Tibial nerve (tissue), 4 donors: ENCODE measurements around the gene DPM1. TPM values are rescaled to one million over a fixed set of nuclear protein-coding genes. Genes with fewer than 3 reads are reported as not detected.

ENCODE experiments used
- DNase-seq, 2 donors: peaks; one replicate each; pipeline ENCODE4 v3.0.0-alpha.2; 2019; ENCODE audit warnings: low spot score in 2 of 2
- H3K27ac ChIP-seq, 4 donors: fragments of 200-600 bp; sonication (generic) in 3 of 4; one replicate each; pipeline ENCODE4 v1.5.1; 2017 to 2019; ENCODE audit warnings: mild to moderate bottlenecking in 1 of 4
- H3K27me3 ChIP-seq, 2 donors: fragments of 200-600 bp; sonication (generic) in 1 of 2; one replicate each; pipeline versions ENCODE4 v1.5.1 to v1.6.0; 2017 to 2019
- H3K36me3 ChIP-seq, 3 donors: fragments of 200-600 bp; sonication (generic); one replicate each; pipeline ENCODE4 v1.5.1; 2018 to 2019
- H3K4me1 ChIP-seq, 4 donors: fragments of 200-600 bp; sonication (generic) in 3 of 4; one replicate each; pipeline ENCODE4 v1.5.1; 2017 to 2019
- H3K4me3 ChIP-seq, 4 donors: fragments of 200-600 bp; sonication (generic) in 3 of 4; one replicate each; pipeline ENCODE4 v1.5.1; 2017 to 2019; ENCODE audit warnings: mild to moderate bottlenecking in 1 of 4, moderate library complexity in 1 of 4
- H3K9me3 ChIP-seq, 4 donors: fragments of 200-600 bp; sonication (generic) in 3 of 4; one replicate each; pipeline ENCODE4 v1.5.1; 2017 to 2019
- CTCF ChIP-seq, 5 experiments: fragments of 200-600 bp in 3 of 5; fragments of 450-650 bp in 2 of 5; sonication (generic) in 3 of 5; IDR thresholded peaks; one replicate each; pipeline ENCODE4 v1.5.1; 2016 to 2019; ENCODE audit warnings: antibody characterized with exemption in 5 of 5, mild to moderate bottlenecking in 3 of 5, moderate library complexity in 2 of 5
- EP300 ChIP-seq, 2 donors: sonication (generic); formaldehyde crosslinking; IDR thresholded peaks; one replicate each; pipeline ENCODE4 v1.6.1; 2017; ENCODE audit warnings: antibody characterized with exemption in 2 of 2, mild to moderate bottlenecking in 1 of 2
- POLR2A ChIP-seq, 2 donors: fragments of 450-650 bp; IDR thresholded peaks; one replicate each; pipeline ENCODE4 v1.6.1; 2017; ENCODE audit warnings: antibody characterized with exemption in 2 of 2, mild to moderate bottlenecking in 2 of 2, moderate library complexity in 2 of 2
- WGBS, 2 donors: methylation state at CpG; one replicate each; pipeline ENCODE4 v1.1.5; 2018; 5-methylcytosine and 5-hydroxymethylcytosine counted together
- total RNA-seq, 4 donors: library from RNA; depleted of rRNA; stranded (reverse); fragments of >200 nt; gene quantifications; one replicate each; pipeline ENCODE4 v1.1.0, GENCODE V29; 2016

DPM1 gene
- total RNA-seq, 4 donors from 2014 or later, result 29.4 to 54.2 (median 42.7) TPM

GRCh38 chr20:50891138-50891537 lies 67.2 kb downstream of the DPM1 start:
- no peaks in the 10 kb centered on the region for H3K4me1 ChIP-seq
- DNase-seq, result no peak
- WGBS, 2 donors, result 79 to 85% methylated on average over 5 of the region's 5 CpGs
- no peak for TF ChIP-seq CTCF (IDR thresholded peaks at IDR 0.05)
- no peak for TF ChIP-seq POLR2A (IDR thresholded peaks at IDR 0.05)
- no peak for TF ChIP-seq EP300 (IDR thresholded peaks at IDR 0.05)
- H3K36me3 ChIP-seq, result peaks cover 0 to 88% (median 13%) of the 10 kb centered on the region in 3 donors
- H3K9me3 ChIP-seq, result no peaks in the 10 kb centered on the region
- H3K27me3 ChIP-seq, result no peaks in the 10 kb centered on the region
- no peak overlapping the region for H3K4me3 ChIP-seq
- H3K27ac ChIP-seq, result no peak overlapping the region

GRCh38 chr20:50887576-50887975 lies 70.8 kb downstream of the DPM1 start:
- TF ChIP-seq CTCF (IDR thresholded peaks at IDR 0.05) (no peak), EP300 (IDR thresholded peaks at IDR 0.05) (no peak), POLR2A (IDR thresholded peaks at IDR 0.05) (no peak)
- peaks cover 0 to 7% (median 0%) of the 10 kb centered on the region in 4 donors for H3K9me3 ChIP-seq
- WGBS, 2 donors, result 92 to 94% methylated on average over 3 of the region's 3 CpGs
- no peak overlapping the region for H3K27ac ChIP-seq
- H3K4me1 ChIP-seq, result no peaks in the 10 kb centered on the region
- no peaks in the 10 kb centered on the region for H3K27me3 ChIP-seq
- no peak overlapping the region for H3K4me3 ChIP-seq
- H3K36me3 ChIP-seq, result peaks cover 0 to 70% (median 10%) of the 10 kb centered on the region in 3 donors
- no peak for DNase-seq

- WGBS, 2 donors, result 84 to 86% methylated on average over 12 of the region's 12 CpGs
- no peak for DNase-seq
- H3K27me3 ChIP-seq, result no peaks in the 10 kb centered on the region
Measured at GRCh38 chr20:50886184-50886790, 72.0 kb downstream of the DPM1 start.

GRCh38 chr20:50885781-50886180 lies 72.6 kb downstream of the DPM1 start:
- TF ChIP-seq CTCF (IDR thresholded peaks at IDR 0.05), result no peak
- TF ChIP-seq POLR2A (IDR thresholded peaks at IDR 0.05), result no peak
- no peak for TF ChIP-seq EP300 (IDR thresholded peaks at IDR 0.05)

More at GRCh38 chr20:50886184-50886790, 72.0 kb downstream of the DPM1 start:
- Histone ChIP-seq H3K4me3 (no peak overlapping the region), H3K9me3 (peaks cover 0 to 7% (median 0%) of the 10 kb centered on the region in 4 donors), H3K36me3 (peaks cover 0 to 57% (median 10%) of the 10 kb centered on the region in 3 donors), H3K27ac (no peak overlapping the region), H3K4me1 (no peaks in the 10 kb centered on the region)
- no peak for TF ChIP-seq CTCF (IDR thresholded peaks at IDR 0.05)
- TF ChIP-seq EP300 (IDR thresholded peaks at IDR 0.05), result no peak
- no peak for TF ChIP-seq POLR2A (IDR thresholded peaks at IDR 0.05)

GRCh38 chr20:50885068-50885467 lies 73.3 kb downstream of the DPM1 start:
- Histone ChIP-seq H3K9me3 (peaks cover 0 to 7% (median 0%) of the 10 kb centered on the region in 4 donors), H3K4me1 (no peaks in the 10 kb centered on the region), H3K27ac (no peak overlapping the region), H3K27me3 (no peaks in the 10 kb centered on the region), H3K36me3 (peaks cover 0 to 49% (median 10%) of the 10 kb centered on the region in 3 donors), H3K4me3 (no peak overlapping the region)
- WGBS, 2 donors, result 77 to 78% methylated on average over 7 of the region's 7 CpGs
- TF ChIP-seq EP300 (IDR thresholded peaks at IDR 0.05), result no peak
- TF ChIP-seq POLR2A (IDR thresholded peaks at IDR 0.05), result no peak
- DNase-seq, result no peak

More at GRCh38 chr20:50885781-50886180, 72.6 kb downstream of the DPM1 start:
- peaks cover 0 to 7% (median 0%) of the 10 kb centered on the region in 4 donors for H3K9me3 ChIP-seq
- 81 to 85% methylated on average over 5 of the region's 5 CpGs for WGBS, 2 donors
- H3K27me3 ChIP-seq, result no peaks in the 10 kb centered on the region
- peaks cover 0 to 52% (median 10%) of the 10 kb centered on the region in 3 donors for H3K36me3 ChIP-seq
- no peak for DNase-seq
- no peaks in the 10 kb centered on the region for H3K4me1 ChIP-seq
- no peak overlapping the region for H3K27ac ChIP-seq
- no peak overlapping the region for H3K4me3 ChIP-seq

Other genes starting within 250 kb of the DPM1 start
- gene PARD6B, start 227.0 kb downstream of the DPM1 start, total RNA-seq, result 1 to 10 TPM; 2.4 to 3.8 (median 3.5) TPM
- gene BCAS4, start 163.5 kb downstream of the DPM1 start, total RNA-seq, result under 1 TPM; 0.30 to 0.84 (median 0.51) TPM
- 10 to 100 TPM; 40.2 to 57.9 (median 47.4) TPM for gene ADNP, start 27.1 kb downstream of the DPM1 start, total RNA-seq
- gene MOCS3, start 286 bp upstream of the DPM1 start, total RNA-seq, result 1 to 10 TPM; 4.2 to 5.7 (median 5.6) TPM
- 1 to 10 TPM in 2 of 4 donors, under 1 TPM in 2; 0.39 to 7.0 (median 0.91) TPM for gene KCNG1, start 64.6 kb upstream of the DPM1 start, total RNA-seq